GM19035 (cell line): ENCODE measurements around the gene ITGA4.

Experiments
- ATAC-seq: cut with Tn5 transposase; IDR thresholded peaks from one replicate; pipeline ENCODE4 v1.9.1; 2021; ENCODE audit not compliant: unreplicated experiment

Gene ITGA4

GRCh38 chr2:181499231-181499630 lies 42.0 kb downstream of the ITGA4 start:
- no peak for ATAC-seq

- ATAC-seq = no peak
These were observed 43.0 kb downstream of the ITGA4 start for GRCh38 chr2:181500201-181500600.

- no peak for ATAC-seq
These were observed 58.5 kb downstream of the ITGA4 start for GRCh38 chr2:181515719-181516118.

- ATAC-seq = no peak
These were observed 59.8 kb downstream of the ITGA4 start for GRCh38 chr2:181516992-181517391.

GRCh38 chr2:181517685-181518301 lies 60.6 kb downstream of the ITGA4 start:
- no peak for ATAC-seq

- no peak for ATAC-seq
These were observed 63.1 kb downstream of the ITGA4 start for GRCh38 chr2:181520253-181520652.

GRCh38 chr2:181523756-181524155 lies 66.6 kb downstream of the ITGA4 start:
- ATAC-seq = no peak

- ATAC-seq = no peak
These were observed 68.8 kb downstream of the ITGA4 start for GRCh38 chr2:181526014-181526413.

GRCh38 chr2:181527058-181527457 lies 69.9 kb downstream of the ITGA4 start:
- ATAC-seq = no peak

- ATAC-seq = no peak
These were observed 71.3 kb downstream of the ITGA4 start for GRCh38 chr2:181528441-181528840.

GRCh38 chr2:181536730-181537129 lies 79.5 kb downstream of the ITGA4 start:
- no peak for ATAC-seq

GRCh38 chr2:181540421-181540820 lies 83.2 kb downstream of the ITGA4 start:
- ATAC-seq = no peak

GRCh38 chr2:181542170-181542569 lies 85.0 kb downstream of the ITGA4 start:
- ATAC-seq = no peak

- no peak for ATAC-seq
These were observed 88.9 kb downstream of the ITGA4 start for GRCh38 chr2:181546086-181546485.

- no peak for ATAC-seq
These were observed 95.6 kb downstream of the ITGA4 start for GRCh38 chr2:181552808-181553207.

- ATAC-seq = no peak
These were observed 96.1 kb downstream of the ITGA4 start for GRCh38 chr2:181553244-181553643.

- no peak for ATAC-seq
These were observed 97.1 kb downstream of the ITGA4 start for GRCh38 chr2:181554061-181554830.

- ATAC-seq = no peak
These were observed 101.2 kb downstream of the ITGA4 start for GRCh38 chr2:181558371-181558770.

- ATAC-seq = no peak
These were observed 106.0 kb downstream of the ITGA4 start for GRCh38 chr2:181563101-181563692.

GRCh38 chr2:181566334-181567032 lies 109.3 kb downstream of the ITGA4 start:
- no peak for ATAC-seq

GRCh38 chr2:181570059-181570458 lies 112.9 kb downstream of the ITGA4 start:
- ATAC-seq = no peak
